ENCODE results near the gene ALG1. TPM values are rescaled to one million over a fixed set of nuclear protein-coding genes. Genes with fewer than 3 reads are reported as not detected.

The ALG1 gene
- polyA plus RNA-seq, 1 of the 3 experiments (the other 2 are of a cell fraction), result 27.0 TPM

DNA sequence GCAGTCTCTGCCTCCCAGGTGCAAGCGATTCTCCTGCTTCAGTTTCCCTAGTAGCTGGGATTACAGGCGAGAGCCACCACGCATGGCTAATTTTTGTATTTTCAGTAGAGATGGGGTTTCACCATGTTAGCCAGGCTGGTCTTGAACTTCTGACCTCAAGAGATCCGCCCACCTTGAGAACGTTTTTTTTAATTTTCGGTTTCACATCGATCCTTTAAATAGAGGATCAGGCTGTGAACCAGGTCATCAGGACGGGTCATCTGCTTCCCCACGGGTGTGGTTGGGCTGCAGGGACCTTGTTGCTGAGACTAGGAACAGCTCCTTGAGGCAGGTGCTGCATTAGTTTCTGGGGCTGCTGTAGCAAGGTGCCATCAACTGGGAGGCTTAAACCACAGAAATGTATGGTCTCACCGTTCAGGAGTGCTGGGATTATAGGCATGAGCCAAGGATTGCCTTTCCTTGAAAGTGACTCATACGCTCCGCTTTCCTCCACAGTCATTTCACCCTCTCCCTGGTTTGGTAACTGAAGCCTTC is 30.0 kb upstream of the ALG1 start:
- no peak for DNase-seq
- CTCF ChIA-PET, result interaction anchor here (1.8 kb wide), 1 partner anchor 14 kb away, joined by 7 read pairs; no protein-coding TSS in a partner anchor
- peak overlapping the region; percentile 50 for H3K4me2 ChIP-seq

DNA sequence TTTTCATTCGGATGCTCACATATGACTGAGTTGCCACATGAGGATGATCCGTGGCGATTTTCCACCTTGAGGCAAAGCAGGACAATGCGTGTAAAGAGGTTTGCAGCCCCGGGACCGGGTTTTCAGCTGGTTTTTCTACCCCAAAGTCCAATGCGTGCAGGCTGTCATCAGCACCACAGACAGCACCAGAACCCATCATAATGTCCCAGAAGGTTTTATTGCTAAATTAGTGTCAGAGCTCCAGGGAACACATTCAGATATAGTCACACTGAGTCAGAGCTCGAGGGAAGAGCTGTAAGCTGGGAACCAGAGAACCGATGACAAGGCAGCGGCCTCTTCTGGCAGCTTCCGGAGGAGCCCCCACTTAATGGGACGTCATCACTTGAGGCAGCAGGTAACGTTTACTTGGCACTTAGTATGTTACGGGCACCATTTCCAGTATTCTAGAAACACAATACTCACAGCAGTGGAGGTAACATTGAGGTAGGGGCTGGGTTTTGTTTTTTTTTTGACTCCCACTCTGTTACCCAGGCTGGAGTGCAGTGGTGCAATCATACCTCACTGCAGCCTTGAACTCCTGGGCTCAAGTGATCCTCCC is 29.0 kb upstream of the ALG1 start:
- no peak for DNase-seq
- CTCF ChIA-PET, result no interaction called here
- H3K9me3 ChIP-seq, result no peaks in the 10 kb centered on the region
- 17% methylated on average over 9 of the region's 14 CpGs for WGBS (ENCODE audit: low lambda C conversion rate)
- no peak overlapping the region for H3K4me3 ChIP-seq (ENCODE audit: low read depth in 2 of 2, low read length in 1 of 2)
- no peak overlapping the region for H3K9ac ChIP-seq
- peak overlapping the region; percentile 50 for H3K4me2 ChIP-seq
- H2AFZ ChIP-seq (ENCODE audit: low read depth), result no peak overlapping the region
- H3K79me2 ChIP-seq (ENCODE audit: insufficient read depth), result no peaks in the 10 kb centered on the region
- H3K4me1 ChIP-seq (ENCODE audit: control insufficient read depth in 1 of 2, insufficient read depth in 2 of 2, low read depth in 1 of 2, low read length in 1 of 2), result no peaks in the 10 kb centered on the region
- no peaks in the 10 kb centered on the region for H3K9me2 ChIP-seq
- H3K36me3 ChIP-seq (replicated peaks in 1 of 2; ENCODE audit: control insufficient read depth in 1 of 2, insufficient read depth in 2 of 2, low read length in 1 of 2), result no peaks in the 10 kb centered on the region
- no peaks in the 10 kb centered on the region for H4K20me1 ChIP-seq (ENCODE audit: insufficient read depth)
- H3K27me3 ChIP-seq (ENCODE audit: insufficient read depth), result peaks cover 6% of the 10 kb centered on the region; the same call in 1 of the 2 replicates
- no peak overlapping the region for H3K27ac ChIP-seq (ENCODE audit: low read depth in 2 of 2, low read length in 1 of 2)
- H3F3A ChIP-seq (replicated peaks; ENCODE audit: insufficient read depth), result no peaks in the 10 kb centered on the region
- POLR2A ChIA-PET, result no interaction called here
- TF ChIP-seq, protein P1, sequence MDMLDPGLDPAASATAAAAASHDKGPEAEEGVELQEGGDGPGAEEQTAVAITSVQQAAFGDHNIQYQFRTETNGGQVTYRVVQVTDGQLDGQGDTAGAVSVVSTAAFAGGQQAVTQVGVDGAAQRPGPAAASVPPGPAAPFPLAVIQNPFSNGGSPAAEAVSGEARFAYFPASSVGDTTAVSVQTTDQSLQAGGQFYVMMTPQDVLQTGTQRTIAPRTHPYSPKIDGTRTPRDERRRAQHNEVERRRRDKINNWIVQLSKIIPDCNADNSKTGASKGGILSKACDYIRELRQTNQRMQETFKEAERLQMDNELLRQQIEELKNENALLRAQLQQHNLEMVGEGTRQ (IDR thresholded peaks at IDR 0.05; ENCODE audit: borderline replicate concordance, low read depth, low read length), result no peak
- TF ChIP-seq FOSL2 (IDR thresholded peaks at IDR 0.05; ENCODE audit: borderline replicate concordance, low read depth), result 0 out of 2 replicates have a peak, but pooled peaks have one; percentile 19
- TF ChIP-seq, protein P2, sequence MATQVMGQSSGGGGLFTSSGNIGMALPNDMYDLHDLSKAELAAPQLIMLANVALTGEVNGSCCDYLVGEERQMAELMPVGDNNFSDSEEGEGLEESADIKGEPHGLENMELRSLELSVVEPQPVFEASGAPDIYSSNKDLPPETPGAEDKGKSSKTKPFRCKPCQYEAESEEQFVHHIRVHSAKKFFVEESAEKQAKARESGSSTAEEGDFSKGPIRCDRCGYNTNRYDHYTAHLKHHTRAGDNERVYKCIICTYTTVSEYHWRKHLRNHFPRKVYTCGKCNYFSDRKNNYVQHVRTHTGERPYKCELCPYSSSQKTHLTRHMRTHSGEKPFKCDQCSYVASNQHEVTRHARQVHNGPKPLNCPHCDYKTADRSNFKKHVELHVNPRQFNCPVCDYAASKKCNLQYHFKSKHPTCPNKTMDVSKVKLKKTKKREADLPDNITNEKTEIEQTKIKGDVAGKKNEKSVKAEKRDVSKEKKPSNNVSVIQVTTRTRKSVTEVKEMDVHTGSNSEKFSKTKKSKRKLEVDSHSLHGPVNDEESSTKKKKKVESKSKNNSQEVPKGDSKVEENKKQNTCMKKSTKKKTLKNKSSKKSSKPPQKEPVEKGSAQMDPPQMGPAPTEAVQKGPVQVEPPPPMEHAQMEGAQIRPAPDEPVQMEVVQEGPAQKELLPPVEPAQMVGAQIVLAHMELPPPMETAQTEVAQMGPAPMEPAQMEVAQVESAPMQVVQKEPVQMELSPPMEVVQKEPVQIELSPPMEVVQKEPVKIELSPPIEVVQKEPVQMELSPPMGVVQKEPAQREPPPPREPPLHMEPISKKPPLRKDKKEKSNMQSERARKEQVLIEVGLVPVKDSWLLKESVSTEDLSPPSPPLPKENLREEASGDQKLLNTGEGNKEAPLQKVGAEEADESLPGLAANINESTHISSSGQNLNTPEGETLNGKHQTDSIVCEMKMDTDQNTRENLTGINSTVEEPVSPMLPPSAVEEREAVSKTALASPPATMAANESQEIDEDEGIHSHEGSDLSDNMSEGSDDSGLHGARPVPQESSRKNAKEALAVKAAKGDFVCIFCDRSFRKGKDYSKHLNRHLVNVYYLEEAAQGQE (IDR thresholded peaks at IDR 0.05; ENCODE audit: low read depth, low read length), result peak; percentile 91
- TF ChIP-seq, protein P3, sequence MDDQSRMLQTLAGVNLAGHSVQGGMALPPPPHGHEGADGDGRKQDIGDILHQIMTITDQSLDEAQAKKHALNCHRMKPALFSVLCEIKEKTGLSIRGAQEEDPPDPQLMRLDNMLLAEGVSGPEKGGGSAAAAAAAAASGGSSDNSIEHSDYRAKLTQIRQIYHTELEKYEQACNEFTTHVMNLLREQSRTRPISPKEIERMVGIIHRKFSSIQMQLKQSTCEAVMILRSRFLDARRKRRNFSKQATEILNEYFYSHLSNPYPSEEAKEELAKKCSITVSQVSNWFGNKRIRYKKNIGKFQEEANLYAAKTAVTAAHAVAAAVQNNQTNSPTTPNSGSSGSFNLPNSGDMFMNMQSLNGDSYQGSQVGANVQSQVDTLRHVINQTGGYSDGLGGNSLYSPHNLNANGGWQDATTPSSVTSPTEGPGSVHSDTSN (IDR thresholded peaks at IDR 0.05), result no peak
- no peak for TF ChIP-seq GATA2 (CRISPR knock-in tag; IDR thresholded peaks at IDR 0.05)
- TF ChIP-seq, protein P4, sequence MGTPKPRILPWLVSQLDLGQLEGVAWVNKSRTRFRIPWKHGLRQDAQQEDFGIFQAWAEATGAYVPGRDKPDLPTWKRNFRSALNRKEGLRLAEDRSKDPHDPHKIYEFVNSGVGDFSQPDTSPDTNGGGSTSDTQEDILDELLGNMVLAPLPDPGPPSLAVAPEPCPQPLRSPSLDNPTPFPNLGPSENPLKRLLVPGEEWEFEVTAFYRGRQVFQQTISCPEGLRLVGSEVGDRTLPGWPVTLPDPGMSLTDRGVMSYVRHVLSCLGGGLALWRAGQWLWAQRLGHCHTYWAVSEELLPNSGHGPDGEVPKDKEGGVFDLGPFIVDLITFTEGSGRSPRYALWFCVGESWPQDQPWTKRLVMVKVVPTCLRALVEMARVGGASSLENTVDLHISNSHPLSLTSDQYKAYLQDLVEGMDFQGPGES (IDR thresholded peaks at IDR 0.05; ENCODE audit: low read depth, low read length), result no peak
- TF ChIP-seq EZH2phosphoT487 (IDR thresholded peaks at IDR 0.05; ENCODE audit: borderline replicate concordance, low read depth), result no peak
- TF ChIP-seq SIN3A (IDR thresholded peaks at IDR 0.05; ENCODE audit: borderline replicate concordance, low read depth, low read length), result no peak
- no peak for TF ChIP-seq MEF2A (IDR thresholded peaks at IDR 0.05; ENCODE audit: borderline replicate concordance, low read depth)

More for the DNA sequence above, 30.0 kb upstream of the ALG1 start:
- Histone ChIP-seq H3K9me3 (no peaks in the 10 kb centered on the region), H4K20me1 (ENCODE audit: insufficient read depth) (no peaks in the 10 kb centered on the region), H3K4me3 (ENCODE audit: low read depth in 2 of 2, low read length in 1 of 2) (0 out of 4 replicates have a peak overlapping the region, but pooled peaks of 1 of the 2 experiments have one; percentile 25), H3K79me2 (ENCODE audit: insufficient read depth) (no peaks in the 10 kb centered on the region), H3K27me3 (ENCODE audit: insufficient read depth) (peaks cover 6% of the 10 kb centered on the region; the same call in 1 of the 2 replicates), H3K4me1 (ENCODE audit: control insufficient read depth in 1 of 2, insufficient read depth in 2 of 2, low read depth in 1 of 2, low read length in 1 of 2) (no peaks in the 10 kb centered on the region), H3K9me2 (no peaks in the 10 kb centered on the region), H2AFZ (ENCODE audit: low read depth) (no peak overlapping the region), H3K36me3 (replicated peaks in 1 of 2; ENCODE audit: control insufficient read depth in 1 of 2, insufficient read depth in 2 of 2, low read length in 1 of 2) (no peaks in the 10 kb centered on the region), H3K9ac (no peak overlapping the region), H3K27ac (ENCODE audit: low read depth in 2 of 2, low read length in 1 of 2) (no peak overlapping the region), H3F3A (replicated peaks; ENCODE audit: insufficient read depth) (no peaks in the 10 kb centered on the region)
- WGBS (ENCODE audit: low lambda C conversion rate), result 23% methylated on average over 10 of the region's 12 CpGs
- TF ChIP-seq, protein P2 (IDR thresholded peaks at IDR 0.05; ENCODE audit: low read depth, low read length), result 0 out of 2 replicates have a peak, but pooled peaks have one; percentile 5
- peak; percentile 76 for TF ChIP-seq FOSL2 (IDR thresholded peaks at IDR 0.05; ENCODE audit: borderline replicate concordance, low read depth)
- no peak for TF ChIP-seq SIN3A (IDR thresholded peaks at IDR 0.05; ENCODE audit: borderline replicate concordance, low read depth, low read length)
- TF ChIP-seq NFIC (IDR thresholded peaks at IDR 0.05; ENCODE audit: borderline replicate concordance), result peak; percentile 15; the same call in 1 of the 2 replicates
- peak; percentile 51; the same call in 1 of the 2 replicates for TF ChIP-seq JUND (IDR thresholded peaks at IDR 0.05)
- POLR2A ChIA-PET, result no interaction called here
